SK-N-SH (cell line): Measurements from ENCODE around the gene DLG2. TPM values are rescaled to one million over a fixed set of nuclear protein-coding genes. Genes with fewer than 3 reads are reported as not detected.

Source experiments
- CTCF ChIA-PET: fragments of 300-600, 350-600 bp; formaldehyde crosslinking; extraction: SDS; loops from one replicate; lab custom pipeline; 2021; lab: Yijun Ruan, JAX
- POLR2A ChIA-PET: fragments of 350-600 bp; sonication (Branson Sonifier 250); formaldehyde crosslinking; extraction: SDS; loops from one replicate; lab custom pipeline; 2020; ENCODE audit warnings: antibody characterized with exemption, inconsistent platforms; lab: Yijun Ruan, JAX
- DNase-seq: peaks from one replicate; pipeline ENCODE4 v3.0.0; 2012
- H2AFZ ChIP-seq: fragments of 200-600 bp; sonication (generic); 2 replicates; pipeline ENCODE4 v1.8.1; 2016; ENCODE audit warnings: antibody characterized with exemption, mild to moderate bottlenecking, low read depth
- H3F3A ChIP-seq: fragments of 200-600 bp; sonication (generic); replicated peaks from 2 replicates; pipeline ENCODE3; 2016; ENCODE audit warnings: antibody characterized with exemption, mild to moderate bottlenecking; ENCODE audit not compliant: insufficient read depth
- H3K27ac ChIP-seq, 2 experiments: fragments of 200-500 bp in 1 of 2; fragments of 200-600 bp in 1 of 2; sonication (Bioruptor generic) in 1 of 2; sonication (generic), shearing (Covaris generic) in 1 of 2; 2 replicates each; pipeline versions ENCODE4 v1.5.1 to v1.6.1; 2014 to 2016; ENCODE audit warnings: low read depth in 2 of 2, inconsistent platforms in 1 of 2, low read length in 1 of 2, mild to moderate bottlenecking in 1 of 2, mixed read lengths in 1 of 2
- H3K27me3 ChIP-seq: fragments of 200-600 bp; sonication (generic), shearing (Covaris generic); 2 replicates; pipeline ENCODE4 v1.6.1; 2016; ENCODE audit warnings: mixed run types; ENCODE audit not compliant: insufficient read depth
- H3K36me3 ChIP-seq, 2 experiments: fragments of 200-500 bp in 1 of 2; fragments of 200-600 bp in 1 of 2; sonication (Bioruptor generic) in 1 of 2; sonication (generic) in 1 of 2; replicated peaks in 1 of 2; 2 replicates each; pipeline versions ENCODE3 to v1.5.1; 2014 to 2016; ENCODE audit warnings: low read length in 1 of 2, mild to moderate bottlenecking in 1 of 2; ENCODE audit not compliant: insufficient read depth in 2 of 2, control insufficient read depth in 1 of 2
- H3K4me1 ChIP-seq, 2 experiments: fragments of 200-500 bp in 1 of 2; fragments of 200-600 bp in 1 of 2; sonication (Bioruptor generic) in 1 of 2; sonication (generic), shearing (Covaris generic) in 1 of 2; 2 replicates each; pipeline versions ENCODE4 v1.5.1 to v1.6.1; 2014 to 2016; ENCODE audit warnings: low read depth in 1 of 2, low read length in 1 of 2, mixed run types in 1 of 2; ENCODE audit not compliant: insufficient read depth in 2 of 2, control insufficient read depth in 1 of 2
- H3K4me2 ChIP-seq: fragments of 200-600 bp; sonication (generic), shearing (Covaris generic); 2 replicates; pipeline ENCODE4 v1.6.1; 2017; ENCODE audit warnings: mixed run types
- H3K4me3 ChIP-seq, 2 experiments: fragments of 200-500 bp in 1 of 2; fragments of 200-600 bp in 1 of 2; sonication (Bioruptor generic) in 1 of 2; sonication (generic), shearing (Covaris generic) in 1 of 2; 2 replicates each; pipeline versions ENCODE4 v1.5.1 to v1.8.1; 2014 to 2016; ENCODE audit warnings: low read depth in 2 of 2, inconsistent platforms in 1 of 2, low read length in 1 of 2, mild to moderate bottlenecking in 1 of 2, mixed read lengths in 1 of 2, moderate library complexity in 1 of 2
- H3K79me2 ChIP-seq: fragments of 200-600 bp; sonication (generic); 2 replicates; pipeline ENCODE4 v1.8.1; 2017; ENCODE audit warnings: mild to moderate bottlenecking; ENCODE audit not compliant: insufficient read depth
- H3K9ac ChIP-seq: fragments of 200-600 bp; sonication (generic); 2 replicates; pipeline ENCODE4 v1.6.1; 2017; ENCODE audit warnings: mixed run types
- H3K9me2 ChIP-seq: fragments of 200-600 bp; sonication (generic); 2 replicates; pipeline ENCODE4 v1.6.1; 2017; ENCODE audit warnings: mixed run types
- H3K9me3 ChIP-seq: fragments of 200-600 bp; sonication (generic); 2 replicates; pipeline ENCODE4 v1.6.1; 2017; ENCODE audit warnings: mixed run types, mild to moderate bottlenecking, moderate library complexity
- H4K20me1 ChIP-seq: fragments of 200-600 bp; sonication (generic); 2 replicates; pipeline ENCODE4 v1.6.1; 2017; ENCODE audit warnings: mild to moderate bottlenecking, mixed run types; ENCODE audit not compliant: insufficient read depth
- CHD2 ChIP-seq: fragments of 150-350 bp; IDR thresholded peaks from 2 replicates; pipeline ENCODE4 v1.6.1; 2018; ENCODE audit warnings: low read length; ENCODE audit not compliant: partially characterized antibody
- CTCF ChIP-seq: fragments of 200-600 bp; sonication (generic); IDR thresholded peaks from 2 replicates; pipeline ENCODE4 v1.6.1; 2017; ENCODE audit warnings: antibody characterized with exemption, mild to moderate bottlenecking, moderate library complexity
- ELF1 ChIP-seq: IDR thresholded peaks from 2 replicates; pipeline ENCODE4 v1.4.0; 2012
- EP300 ChIP-seq, 2 experiments: IDR thresholded peaks; 2 replicates each; pipeline versions ENCODE4 v1.4.0 to v1.6.1; 2012; ENCODE audit warnings: borderline replicate concordance in 1 of 2, low read depth in 1 of 2, low read length in 1 of 2
- EZH2phosphoT487 ChIP-seq: fragments of 200-600 bp; sonication (generic); IDR thresholded peaks from 2 replicates; pipeline ENCODE4 v1.6.1; 2017; ENCODE audit warnings: low read depth, mixed run types, mild to moderate bottlenecking, antibody characterized with exemption, moderate library complexity, borderline replicate concordance
- FOSL2 ChIP-seq: IDR thresholded peaks from 2 replicates; pipeline ENCODE4 v1.4.0; 2012; ENCODE audit warnings: low read depth, mild to moderate bottlenecking, moderate library complexity, borderline replicate concordance
- FOXJ3 ChIP-seq: sonication (generic); formaldehyde crosslinking; IDR thresholded peaks from 2 replicates; pipeline ENCODE4 v1.5.1; 2020; ENCODE audit warnings: mild to moderate bottlenecking, missing genetic modification reagents
- IRF3 ChIP-seq: fragments of 150-350 bp; IDR thresholded peaks from 2 replicates; pipeline ENCODE4 v1.6.1; 2016; ENCODE audit warnings: mild to moderate bottlenecking, low read depth, low read length
- MXI1 ChIP-seq: IDR thresholded peaks from 2 replicates; pipeline ENCODE4 v1.6.1; 2012; ENCODE audit warnings: mild to moderate bottlenecking, low read depth, low read length, improper control_type of control experiment
- NRF1 ChIP-seq: IDR thresholded peaks from 2 replicates; pipeline ENCODE4 v1.6.1; 2012; ENCODE audit warnings: low read depth, mild to moderate bottlenecking, low read length
- PBX3 ChIP-seq: IDR thresholded peaks from 2 replicates; pipeline ENCODE4; 2012
- RAD21 ChIP-seq: IDR thresholded peaks from 2 replicates; pipeline ENCODE4 v1.6.1; 2012; ENCODE audit warnings: mild to moderate bottlenecking, low read length
- RXRA ChIP-seq: IDR thresholded peaks from 2 replicates; pipeline ENCODE4 v1.4.0; 2012; ENCODE audit warnings: low read depth, mild to moderate bottlenecking, borderline replicate concordance
- SIN3A ChIP-seq: IDR thresholded peaks from 2 replicates; pipeline ENCODE4 v1.6.1; 2012; ENCODE audit warnings: low read depth, mild to moderate bottlenecking, low read length, moderate library complexity, borderline replicate concordance
- SMC3 ChIP-seq: IDR thresholded peaks from 2 replicates; pipeline ENCODE4 v1.6.1; 2012; ENCODE audit warnings: low read depth, low read length, improper control_type of control experiment
- TAF1 ChIP-seq: IDR thresholded peaks from 2 replicates; pipeline ENCODE4 v1.6.1; 2012; ENCODE audit warnings: low read depth, mild to moderate bottlenecking, low read length, moderate library complexity, borderline replicate concordance
- TCF12 ChIP-seq: IDR thresholded peaks from 2 replicates; pipeline ENCODE4 v1.4.0; 2012
- TEAD4 ChIP-seq: IDR thresholded peaks from 2 replicates; pipeline ENCODE4 v1.4.0; 2012; ENCODE audit warnings: mild to moderate bottlenecking, borderline replicate concordance; ENCODE audit not compliant: insufficient read depth
- ZBTB33 ChIP-seq: IDR thresholded peaks from 2 replicates; pipeline ENCODE4 v1.4.0; 2012; ENCODE audit warnings: low read depth, borderline replicate concordance
- WGBS: methylation state at CpG from one replicate; pipeline ENCODE4 v1.1.6; 2017; ENCODE audit warnings: low lambda C conversion rate; 5-methylcytosine and 5-hydroxymethylcytosine counted together
- polyA plus RNA-seq, 3 experiments: library from polyadenylated mRNA; depleted of rRNA; stranded (reverse); fragments of >200 nt; gene quantifications; 2 replicates each; pipeline ENCODE4 v1.2.3, GENCODE V29; 2012
- TF ChIP-seq, protein P1 (sequence below): fragments of 150-350 bp; IDR thresholded peaks from 2 replicates; pipeline ENCODE4 v1.6.1; 2017; ENCODE audit warnings: antibody characterized with exemption, low read length, low read depth, borderline replicate concordance

DLG2 gene
- polyA plus RNA-seq, 1 of the 3 experiments (the other 2 are of a cell fraction), result 0.21 TPM

- H3K4me3 ChIP-seq, result no peak overlapping the region
- no peak for TF ChIP-seq CHD2
- TF ChIP-seq ZBTB33, result no peak
- TF ChIP-seq ELF1, result no peak
- no peak for TF ChIP-seq SMC3
- TF ChIP-seq RAD21, result no peak
- TF ChIP-seq, protein P1, sequence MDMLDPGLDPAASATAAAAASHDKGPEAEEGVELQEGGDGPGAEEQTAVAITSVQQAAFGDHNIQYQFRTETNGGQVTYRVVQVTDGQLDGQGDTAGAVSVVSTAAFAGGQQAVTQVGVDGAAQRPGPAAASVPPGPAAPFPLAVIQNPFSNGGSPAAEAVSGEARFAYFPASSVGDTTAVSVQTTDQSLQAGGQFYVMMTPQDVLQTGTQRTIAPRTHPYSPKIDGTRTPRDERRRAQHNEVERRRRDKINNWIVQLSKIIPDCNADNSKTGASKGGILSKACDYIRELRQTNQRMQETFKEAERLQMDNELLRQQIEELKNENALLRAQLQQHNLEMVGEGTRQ, result no peak
- no peak for TF ChIP-seq FOXJ3
- no peak for TF ChIP-seq FOSL2
- no peak for TF ChIP-seq MXI1
- no peak for TF ChIP-seq EP300 (IDR thresholded peaks at IDR 0.05; ENCODE audit: borderline replicate concordance in 1 of 2, low read depth in 1 of 2, low read length in 1 of 2)
- TF ChIP-seq RXRA, result no peak
- no peak for TF ChIP-seq TAF1
- no peak for TF ChIP-seq PBX3
- no peak for TF ChIP-seq IRF3
- TF ChIP-seq EZH2phosphoT487, result no peak
- TF ChIP-seq NRF1, result no peak
- no peak for TF ChIP-seq CTCF
- TF ChIP-seq TCF12, result no peak
- TF ChIP-seq SIN3A, result no peak
- TF ChIP-seq TEAD4, result no peak
- no peaks in the 10 kb centered on the region for H3K9me3 ChIP-seq
- ChIA-PET POLR2A (no interaction called here), CTCF (no interaction called here)
- H3K9ac ChIP-seq, result no peak overlapping the region
- H3K36me3 ChIP-seq, result no peaks in the 10 kb centered on the region
- no peak overlapping the region for H2AFZ ChIP-seq
- no peaks in the 10 kb centered on the region for H3K4me1 ChIP-seq
- H3F3A ChIP-seq, result no peaks in the 10 kb centered on the region
- no peaks in the 10 kb centered on the region for H4K20me1 ChIP-seq
- 4% methylated on average over 3 of the region's 3 CpGs for WGBS
- H3K9me2 ChIP-seq, result no peaks in the 10 kb centered on the region
- H3K27ac ChIP-seq, result no peak overlapping the region
- no peaks in the 10 kb centered on the region for H3K79me2 ChIP-seq
- H3K4me2 ChIP-seq, result no peak overlapping the region
- H3K27me3 ChIP-seq, result no peaks in the 10 kb centered on the region
- no peak for DNase-seq
Measured at GRCh38 chr11:85154294-85154693, 472.9 kb downstream of the DLG2 start.
